HepG2 (cell line): ENCODE data around the gene MARS1. TPM values are rescaled to one million over a fixed set of nuclear protein-coding genes. Genes with fewer than 3 reads are reported as not detected.

Source experiments
- CHCHD3 ChIP-seq: sonication (generic); formaldehyde crosslinking; IDR thresholded peaks from 2 replicates; pipeline ENCODE4 v1.8.0; 2022; ENCODE audit warnings: mild to moderate bottlenecking, missing genetic modification reagents, moderate library complexity
- ESRRA ChIP-seq: sonication (generic); formaldehyde crosslinking; IDR thresholded peaks from 2 replicates; pipeline ENCODE4 v1.5.1; 2020; ENCODE audit warnings: mild to moderate bottlenecking, low read depth, missing genetic modification reagents
- GFI1 ChIP-seq: sonication (generic); formaldehyde crosslinking; IDR thresholded peaks from 2 replicates; pipeline ENCODE4 v1.5.0; 2020; ENCODE audit warnings: missing genetic modification reagents, mild to moderate bottlenecking, borderline replicate concordance
- KDM1A ChIP-seq: IDR thresholded peaks from 2 replicates; pipeline ENCODE4 v1.6.1; 2016; ENCODE audit warnings: missing compliant biosample characterization
- MTA1 ChIP-seq: sonication (generic); formaldehyde crosslinking; IDR thresholded peaks from 2 replicates; pipeline ENCODE4 v1.4.0; 2020; ENCODE audit warnings: missing genetic modification reagents, mild to moderate bottlenecking, borderline replicate concordance
- NBN ChIP-seq: fragments of 450-650 bp; conservative IDR thresholded peaks from 2 replicates; pipeline ENCODE4 v1.6.1; 2017
- NR2C2 ChIP-seq: sonication (generic); formaldehyde crosslinking; IDR thresholded peaks from 2 replicates; pipeline ENCODE4 v1.4.0; 2020; ENCODE audit warnings: missing genetic modification reagents, mild to moderate bottlenecking, moderate library complexity, borderline replicate concordance
- NR2F2 ChIP-seq: IDR thresholded peaks from 2 replicates; pipeline ENCODE4 v1.6.1; 2012; ENCODE audit warnings: low read depth, inconsistent platforms, borderline replicate concordance
- PAWR ChIP-seq: sonication (generic); formaldehyde crosslinking; IDR thresholded peaks from 2 replicates; pipeline ENCODE4 v1.4.0; 2020; ENCODE audit warnings: missing genetic modification reagents, mild to moderate bottlenecking, borderline replicate concordance
- REL ChIP-seq: sonication (generic); formaldehyde crosslinking; conservative IDR thresholded peaks from 2 replicates; pipeline ENCODE4 v1.8.0; 2022; ENCODE audit warnings: mild to moderate bottlenecking, missing genetic modification reagents, moderate library complexity
- ZFX ChIP-seq: sonication (generic); formaldehyde crosslinking; IDR thresholded peaks from 2 replicates; pipeline ENCODE4 v1.4.0; 2020; ENCODE audit warnings: mild to moderate bottlenecking, low read depth, missing genetic modification reagents, moderate library complexity
- ZMYM3 ChIP-seq: sonication (generic); formaldehyde crosslinking; IDR thresholded peaks from 2 replicates; pipeline ENCODE4 v1.5.1; 2020; ENCODE audit warnings: mild to moderate bottlenecking, missing genetic modification reagents
- ZNF572 ChIP-seq: sonication (generic); formaldehyde crosslinking; IDR thresholded peaks from 2 replicates; pipeline ENCODE4 v1.5.1; 2020; ENCODE audit warnings: mild to moderate bottlenecking, missing genetic modification reagents
- ZNF782 ChIP-seq: sonication (generic); formaldehyde crosslinking; IDR thresholded peaks from 2 replicates; pipeline ENCODE4 v1.4.0; 2020; ENCODE audit warnings: missing genetic modification reagents, mild to moderate bottlenecking, borderline replicate concordance
- ZNF83 ChIP-seq: sonication (generic); formaldehyde crosslinking; IDR thresholded peaks from 2 replicates; pipeline ENCODE4 v1.4.0; 2020; ENCODE audit warnings: missing genetic modification reagents, mild to moderate bottlenecking, borderline replicate concordance
- polyA plus RNA-seq, 8 experiments: library from polyadenylated mRNA; depleted of rRNA in 3 of 8; stranded (reverse) in 7 of 8; unstranded in 1 of 8; fragments of >200 nt; fragmentation: Illumina TruSeq in 4 of 8; extraction: Trizol in 4 of 8; gene quantifications; 2 replicates each; pipeline versions ENCODE4 v1.2.1 to v1.2.3, GENCODE V29; 2011 to 2016; ENCODE audit warnings: low read depth in 4 of 8, missing spikeins in 1 of 8, mixed read lengths in 1 of 8; ENCODE audit not compliant: insufficient read depth in 1 of 8
- total RNA-seq, 5 experiments: library from RNA; depleted of rRNA; stranded (reverse); fragments of >200 nt; fragmentation: Illumina TruSeq; extraction: Trizol; gene quantifications; 2 replicates each; pipeline ENCODE4 v1.2.3, GENCODE V29; 2016; ENCODE audit warnings: low read depth in 1 of 5

The MARS1 gene
- total and polyA plus RNA-seq, 2 of the 13 experiments (the other 11 are each of a cell fraction or from before 2014, with no cell fraction given) = 115 to 181 TPM

DNA sequence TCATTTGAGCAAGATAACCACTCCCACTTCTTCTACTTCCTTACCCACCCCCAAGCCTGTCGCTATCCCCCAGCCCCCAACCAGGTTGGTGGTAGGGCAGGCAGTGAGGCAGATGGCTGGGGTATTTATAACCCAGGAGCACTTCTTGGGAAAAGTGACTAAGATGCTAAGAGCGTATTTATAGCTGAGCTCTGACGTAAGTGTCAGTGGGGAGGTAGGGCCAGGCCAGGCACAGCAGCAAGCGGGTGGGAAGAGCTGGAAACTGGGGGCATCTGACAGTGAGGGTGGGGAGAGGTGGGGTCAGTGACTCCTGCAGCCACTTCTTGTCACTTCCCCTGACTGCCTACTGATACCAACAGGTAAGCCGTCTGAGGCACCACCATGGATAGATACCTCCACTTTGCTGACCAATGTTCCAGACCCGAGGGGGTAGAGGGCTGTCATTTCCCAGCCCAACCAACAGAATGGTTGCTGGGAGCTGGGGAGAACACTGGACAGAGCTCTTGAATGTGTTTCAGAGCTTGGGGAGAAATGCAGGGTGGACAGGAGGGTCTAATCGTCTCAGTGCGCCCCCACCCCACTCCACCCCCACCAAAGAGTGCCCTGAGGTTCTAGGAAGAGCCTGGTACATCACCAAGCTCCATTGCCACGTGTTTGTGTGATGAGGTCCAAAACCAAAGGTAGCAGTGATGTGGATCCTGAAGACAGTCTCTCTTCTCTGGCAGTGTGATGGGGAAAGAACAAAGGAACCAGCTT is 35.5 kb upstream of the MARS1 start (continued):
- no peak for TF ChIP-seq PAWR
- TF ChIP-seq ZMYM3 = no peak
- no peak for TF ChIP-seq KDM1A (CRISPR knock-in tag)
- TF ChIP-seq ZNF782 (CRISPR knock-in tag) = no peak
- TF ChIP-seq ESRRA (CRISPR knock-in tag) = no peak
- TF ChIP-seq REL (CRISPR knock-in tag) = no peak
- TF ChIP-seq CHCHD3 (CRISPR knock-in tag) = no peak
- TF ChIP-seq ZNF572 = 0 out of 2 replicates have a peak, but pooled peaks have one; percentile 70
- TF ChIP-seq MTA1 (CRISPR knock-in tag) = 0 out of 2 replicates have a peak, but pooled peaks have one; percentile 46
- no peak for TF ChIP-seq GFI1 (CRISPR knock-in tag)
- no peak for TF ChIP-seq ZNF83 (CRISPR knock-in tag)
- peak; percentile 31; the same call in 1 of the 2 replicates for TF ChIP-seq ZFX (CRISPR knock-in tag)
- no peak for TF ChIP-seq NBN
- 0 out of 2 replicates have a peak, but pooled peaks have one; percentile 18 for TF ChIP-seq NR2C2 (CRISPR knock-in tag)
- TF ChIP-seq NR2F2 = no peak
